ENCODE data around the gene PPP1CC. TPM values are rescaled to one million over a fixed set of nuclear protein-coding genes. Genes with fewer than 3 reads are reported as not detected.

PPP1CC gene
- total RNA-seq, 3 donors from 2014 or later (not counting 1 experiment from before 2014, with no cell fraction given), result 114 to 121 (median 117) TPM

DNA sequence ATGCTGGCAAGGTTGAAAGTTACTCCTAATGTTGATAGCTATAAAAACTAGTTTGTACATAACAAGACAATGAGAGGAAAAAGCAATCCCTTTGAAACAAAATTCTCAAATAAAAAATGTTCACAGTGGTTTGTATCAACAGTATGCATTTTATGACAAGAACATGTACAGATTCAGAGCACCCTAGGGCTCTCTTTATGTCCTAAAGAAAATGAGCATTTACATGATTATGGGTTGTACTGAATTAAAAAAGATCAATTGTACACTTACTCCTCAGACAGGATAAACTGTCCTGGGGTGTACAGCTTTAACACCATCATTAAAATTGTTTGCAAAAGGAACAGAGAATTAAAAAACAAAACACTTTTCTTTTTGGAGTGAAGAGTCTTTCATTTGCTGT lies 22.2 kb downstream of the PPP1CC start:
- no peaks in the 10 kb centered on the region for H3K9me3 Mint-ChIP-seq
- Histone ChIP-seq H3K27ac (ENCODE audit: low read length) (no peak overlapping the region), H3K36me3 (ENCODE audit: control insufficient read depth, insufficient read depth, low read length) (peaks cover 78% of the 10 kb centered on the region), H3K4me1 (ENCODE audit: control insufficient read depth, insufficient read depth, low read length) (peaks cover 3% of the 10 kb centered on the region), H3K4me3 (ENCODE audit: low read length) (no peak overlapping the region), H3K9me3 (ENCODE audit: control insufficient read depth, insufficient read depth, low read length) (no peaks in the 10 kb centered on the region), H3K27me3 (ENCODE audit: control insufficient read depth, insufficient read depth, low read length) (no peaks in the 10 kb centered on the region)
- TF ChIP-seq, protein P1, sequence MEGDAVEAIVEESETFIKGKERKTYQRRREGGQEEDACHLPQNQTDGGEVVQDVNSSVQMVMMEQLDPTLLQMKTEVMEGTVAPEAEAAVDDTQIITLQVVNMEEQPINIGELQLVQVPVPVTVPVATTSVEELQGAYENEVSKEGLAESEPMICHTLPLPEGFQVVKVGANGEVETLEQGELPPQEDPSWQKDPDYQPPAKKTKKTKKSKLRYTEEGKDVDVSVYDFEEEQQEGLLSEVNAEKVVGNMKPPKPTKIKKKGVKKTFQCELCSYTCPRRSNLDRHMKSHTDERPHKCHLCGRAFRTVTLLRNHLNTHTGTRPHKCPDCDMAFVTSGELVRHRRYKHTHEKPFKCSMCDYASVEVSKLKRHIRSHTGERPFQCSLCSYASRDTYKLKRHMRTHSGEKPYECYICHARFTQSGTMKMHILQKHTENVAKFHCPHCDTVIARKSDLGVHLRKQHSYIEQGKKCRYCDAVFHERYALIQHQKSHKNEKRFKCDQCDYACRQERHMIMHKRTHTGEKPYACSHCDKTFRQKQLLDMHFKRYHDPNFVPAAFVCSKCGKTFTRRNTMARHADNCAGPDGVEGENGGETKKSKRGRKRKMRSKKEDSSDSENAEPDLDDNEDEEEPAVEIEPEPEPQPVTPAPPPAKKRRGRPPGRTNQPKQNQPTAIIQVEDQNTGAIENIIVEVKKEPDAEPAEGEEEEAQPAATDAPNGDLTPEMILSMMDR (IDR thresholded peaks at IDR 0.05), result no peak
- DNase-seq (no peak), ATAC-seq (no peak)
- peaks cover 33% of the 10 kb centered on the region for H3K36me3 Mint-ChIP-seq
- intact Hi-C loops (cut with micrococcal nuclease), result no loop called here
- peaks cover 7 to 10% of the 10 kb centered on the region in 2 donors for H3K4me1 Mint-ChIP-seq
- no peaks in the 10 kb centered on the region for H3K27me3 Mint-ChIP-seq (ENCODE audit: low read depth in 2 of 2)
- H3K4me3 Mint-ChIP-seq, result no peak overlapping the region
- no peak overlapping the region for H3K27ac Mint-ChIP-seq

- DNase-seq, result no peak
- peak overlapping the region; percentile 10 to 23 for H3K27ac Mint-ChIP-seq
- intact Hi-C loops (cut with micrococcal nuclease), result no loop called here
- TF ChIP-seq, protein P1 (IDR thresholded peaks at IDR 0.05), result no peak
- H3K4me3 ChIP-seq (ENCODE audit: low read length), result no peak overlapping the region
- no peaks in the 10 kb centered on the region for H3K27me3 ChIP-seq (ENCODE audit: control insufficient read depth, insufficient read depth, low read length)
- H3K27me3 Mint-ChIP-seq (ENCODE audit: low read depth in 2 of 2), result no peaks in the 10 kb centered on the region
- H3K36me3 Mint-ChIP-seq, result peaks cover 33% of the 10 kb centered on the region
- no peaks in the 10 kb centered on the region for H3K4me1 ChIP-seq (ENCODE audit: control insufficient read depth, insufficient read depth, low read length)
- H3K4me1 Mint-ChIP-seq, result peaks cover 0 to 4% of the 10 kb centered on the region in 2 donors
- no peak overlapping the region for H3K4me3 Mint-ChIP-seq
- peak overlapping the region; percentile 46 for H3K27ac ChIP-seq (ENCODE audit: low read length)
- H3K36me3 ChIP-seq (ENCODE audit: control insufficient read depth, insufficient read depth, low read length), result peaks cover 56% of the 10 kb centered on the region
- no peaks in the 10 kb centered on the region for H3K9me3 Mint-ChIP-seq
- H3K9me3 ChIP-seq (ENCODE audit: control insufficient read depth, insufficient read depth, low read length), result no peaks in the 10 kb centered on the region
- ATAC-seq, result no peak
- WGBS (ENCODE audit: insufficient coverage), result 86% methylated on average over 6 of the region's 7 CpGs
Measured at GRCh38 chr12:110718222-110718908, 24.3 kb downstream of the PPP1CC start.

GRCh38 chr12:110717037-110717436 lies 25.7 kb downstream of the PPP1CC start:
- Histone ChIP-seq H3K27me3 (ENCODE audit: control insufficient read depth, insufficient read depth, low read length) (no peaks in the 10 kb centered on the region), H3K4me3 (ENCODE audit: low read length) (no peak overlapping the region), H3K4me1 (ENCODE audit: control insufficient read depth, insufficient read depth, low read length) (no peaks in the 10 kb centered on the region), H3K9me3 (ENCODE audit: control insufficient read depth, insufficient read depth, low read length) (no peaks in the 10 kb centered on the region), H3K27ac (ENCODE audit: low read length) (no peak overlapping the region), H3K36me3 (ENCODE audit: control insufficient read depth, insufficient read depth, low read length) (peaks cover 45% of the 10 kb centered on the region)
- TF ChIP-seq, protein P1 (IDR thresholded peaks at IDR 0.05), result no peak
- Mint-ChIP-seq H3K4me1 (no peaks in the 10 kb centered on the region), H3K27ac (peak overlapping the region; percentile 23 to 61), H3K4me3 (no peak overlapping the region), H3K27me3 (ENCODE audit: low read depth in 2 of 2) (no peaks in the 10 kb centered on the region), H3K36me3 (peaks cover 28% of the 10 kb centered on the region), H3K9me3 (no peaks in the 10 kb centered on the region)
- intact Hi-C loops (cut with micrococcal nuclease), result no loop called here
- 94% methylated on average over 3 of the region's 3 CpGs for WGBS (ENCODE audit: insufficient coverage)
- DNase-seq, result no peak
- ATAC-seq, result no peak

DNA sequence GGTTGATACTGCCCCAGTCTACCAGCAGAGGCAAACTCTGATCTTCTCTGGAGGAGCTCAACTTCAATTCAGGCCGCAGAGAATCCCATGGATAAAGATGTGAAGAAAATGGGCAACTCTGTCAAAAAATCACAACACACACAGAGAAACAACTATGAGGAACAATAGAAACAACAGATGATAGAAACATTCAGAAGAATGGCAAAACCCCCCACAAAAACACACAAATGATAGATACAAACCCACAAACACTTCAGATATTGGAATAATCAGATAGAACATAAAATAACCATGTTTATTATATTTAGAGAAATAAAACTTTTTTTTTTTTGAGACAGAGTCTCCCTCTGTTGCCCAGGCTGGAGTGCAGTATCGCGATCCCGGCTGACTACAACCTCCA lies 33.8 kb downstream of the PPP1CC start:
- Mint-ChIP-seq H3K36me3 (no peaks in the 10 kb centered on the region), H3K27ac (no peak overlapping the region), H3K9me3 (no peaks in the 10 kb centered on the region), H3K4me3 (no peak overlapping the region), H3K4me1 (no peaks in the 10 kb centered on the region), H3K27me3 (ENCODE audit: low read depth in 2 of 2) (no peaks in the 10 kb centered on the region)
- no peaks in the 10 kb centered on the region for H3K27me3 ChIP-seq (ENCODE audit: control insufficient read depth, insufficient read depth, low read length)
- H3K36me3 ChIP-seq (ENCODE audit: control insufficient read depth, insufficient read depth, low read length), result no peaks in the 10 kb centered on the region
- H3K27ac ChIP-seq (ENCODE audit: low read length), result no peak overlapping the region
- 96% methylated on average over 3 of the region's 4 CpGs for WGBS (ENCODE audit: insufficient coverage)
- H3K9me3 ChIP-seq (ENCODE audit: control insufficient read depth, insufficient read depth, low read length), result no peaks in the 10 kb centered on the region
- no peaks in the 10 kb centered on the region for H3K4me1 ChIP-seq (ENCODE audit: control insufficient read depth, insufficient read depth, low read length)
- no peak for DNase-seq
- no peak overlapping the region for H3K4me3 ChIP-seq (ENCODE audit: low read length)
- no peak for ATAC-seq
- TF ChIP-seq, protein P1 (IDR thresholded peaks at IDR 0.05), result no peak
- intact Hi-C loops (cut with micrococcal nuclease), result no loop called here

Measured in natural killer cell (primary cell).